ENCODE measurements around the gene ITSN2.

DNA sequence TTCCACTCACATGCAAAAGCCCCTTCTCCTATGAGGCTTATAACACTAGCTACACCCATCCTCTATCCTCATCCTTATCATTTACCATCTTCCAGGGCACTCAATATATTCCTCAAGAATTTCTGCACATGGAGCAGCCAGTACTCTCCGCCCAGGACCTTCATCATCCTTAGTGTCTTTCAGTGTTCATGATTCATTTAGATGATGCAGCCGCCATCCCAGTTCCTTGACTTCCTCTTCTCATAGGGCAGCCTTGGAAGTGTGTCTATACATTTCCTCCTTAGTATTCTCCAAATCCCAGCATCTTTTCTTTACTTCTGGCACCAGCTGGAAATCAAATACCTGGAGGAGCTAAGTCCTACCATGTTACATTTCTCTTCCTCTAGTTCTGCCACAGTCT, 3.0 kb upstream of the ITSN2 start:
- TF ChIP-seq, protein P1, sequence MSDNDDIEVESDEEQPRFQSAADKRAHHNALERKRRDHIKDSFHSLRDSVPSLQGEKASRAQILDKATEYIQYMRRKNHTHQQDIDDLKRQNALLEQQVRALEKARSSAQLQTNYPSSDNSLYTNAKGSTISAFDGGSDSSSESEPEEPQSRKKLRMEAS (IDR thresholded peaks at IDR 0.05) = no peak
- TF ChIP-seq, protein P2, sequence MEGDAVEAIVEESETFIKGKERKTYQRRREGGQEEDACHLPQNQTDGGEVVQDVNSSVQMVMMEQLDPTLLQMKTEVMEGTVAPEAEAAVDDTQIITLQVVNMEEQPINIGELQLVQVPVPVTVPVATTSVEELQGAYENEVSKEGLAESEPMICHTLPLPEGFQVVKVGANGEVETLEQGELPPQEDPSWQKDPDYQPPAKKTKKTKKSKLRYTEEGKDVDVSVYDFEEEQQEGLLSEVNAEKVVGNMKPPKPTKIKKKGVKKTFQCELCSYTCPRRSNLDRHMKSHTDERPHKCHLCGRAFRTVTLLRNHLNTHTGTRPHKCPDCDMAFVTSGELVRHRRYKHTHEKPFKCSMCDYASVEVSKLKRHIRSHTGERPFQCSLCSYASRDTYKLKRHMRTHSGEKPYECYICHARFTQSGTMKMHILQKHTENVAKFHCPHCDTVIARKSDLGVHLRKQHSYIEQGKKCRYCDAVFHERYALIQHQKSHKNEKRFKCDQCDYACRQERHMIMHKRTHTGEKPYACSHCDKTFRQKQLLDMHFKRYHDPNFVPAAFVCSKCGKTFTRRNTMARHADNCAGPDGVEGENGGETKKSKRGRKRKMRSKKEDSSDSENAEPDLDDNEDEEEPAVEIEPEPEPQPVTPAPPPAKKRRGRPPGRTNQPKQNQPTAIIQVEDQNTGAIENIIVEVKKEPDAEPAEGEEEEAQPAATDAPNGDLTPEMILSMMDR (IDR thresholded peaks at IDR 0.05 in 2 of 3, conservative IDR thresholded peaks at IDR 0.05 in 1 of 3; ENCODE audit: borderline replicate concordance in 1 of 3, insufficient read depth in 1 of 3, low read depth in 2 of 3, low read length in 2 of 3) = no peak
- TF ChIP-seq SIN3A (IDR thresholded peaks at IDR 0.05; ENCODE audit: low read depth) = no peak
- no peak for TF ChIP-seq EZH2 (IDR thresholded peaks at IDR 0.05)
- TF ChIP-seq YY1 (IDR thresholded peaks at IDR 0.05; ENCODE audit: extremely low read depth, insufficient replicate concordance, low read depth, low read length) = no peak
- TF ChIP-seq, protein P3, sequence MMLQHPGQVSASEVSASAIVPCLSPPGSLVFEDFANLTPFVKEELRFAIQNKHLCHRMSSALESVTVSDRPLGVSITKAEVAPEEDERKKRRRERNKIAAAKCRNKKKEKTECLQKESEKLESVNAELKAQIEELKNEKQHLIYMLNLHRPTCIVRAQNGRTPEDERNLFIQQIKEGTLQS (IDR thresholded peaks at IDR 0.05) = no peak
- no peak for TF ChIP-seq RAD21 (IDR thresholded peaks at IDR 0.05; ENCODE audit: low read depth)
- no peak for TF ChIP-seq POLR2AphosphoS5 (IDR thresholded peaks at IDR 0.05; ENCODE audit: low read depth, low read length)
- TF ChIP-seq, protein P4, sequence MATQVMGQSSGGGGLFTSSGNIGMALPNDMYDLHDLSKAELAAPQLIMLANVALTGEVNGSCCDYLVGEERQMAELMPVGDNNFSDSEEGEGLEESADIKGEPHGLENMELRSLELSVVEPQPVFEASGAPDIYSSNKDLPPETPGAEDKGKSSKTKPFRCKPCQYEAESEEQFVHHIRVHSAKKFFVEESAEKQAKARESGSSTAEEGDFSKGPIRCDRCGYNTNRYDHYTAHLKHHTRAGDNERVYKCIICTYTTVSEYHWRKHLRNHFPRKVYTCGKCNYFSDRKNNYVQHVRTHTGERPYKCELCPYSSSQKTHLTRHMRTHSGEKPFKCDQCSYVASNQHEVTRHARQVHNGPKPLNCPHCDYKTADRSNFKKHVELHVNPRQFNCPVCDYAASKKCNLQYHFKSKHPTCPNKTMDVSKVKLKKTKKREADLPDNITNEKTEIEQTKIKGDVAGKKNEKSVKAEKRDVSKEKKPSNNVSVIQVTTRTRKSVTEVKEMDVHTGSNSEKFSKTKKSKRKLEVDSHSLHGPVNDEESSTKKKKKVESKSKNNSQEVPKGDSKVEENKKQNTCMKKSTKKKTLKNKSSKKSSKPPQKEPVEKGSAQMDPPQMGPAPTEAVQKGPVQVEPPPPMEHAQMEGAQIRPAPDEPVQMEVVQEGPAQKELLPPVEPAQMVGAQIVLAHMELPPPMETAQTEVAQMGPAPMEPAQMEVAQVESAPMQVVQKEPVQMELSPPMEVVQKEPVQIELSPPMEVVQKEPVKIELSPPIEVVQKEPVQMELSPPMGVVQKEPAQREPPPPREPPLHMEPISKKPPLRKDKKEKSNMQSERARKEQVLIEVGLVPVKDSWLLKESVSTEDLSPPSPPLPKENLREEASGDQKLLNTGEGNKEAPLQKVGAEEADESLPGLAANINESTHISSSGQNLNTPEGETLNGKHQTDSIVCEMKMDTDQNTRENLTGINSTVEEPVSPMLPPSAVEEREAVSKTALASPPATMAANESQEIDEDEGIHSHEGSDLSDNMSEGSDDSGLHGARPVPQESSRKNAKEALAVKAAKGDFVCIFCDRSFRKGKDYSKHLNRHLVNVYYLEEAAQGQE (IDR thresholded peaks at IDR 0.05; ENCODE audit: low read depth) = no peak
- TF ChIP-seq CEBPB (IDR thresholded peaks at IDR 0.05; ENCODE audit: low read depth) = no peak

Measured in HCT116 (cell line).